GM19240 (cell line): ENCODE results near the gene FAR2.
"Not testable (repeated sequence)": the region's sequence is repeated elsewhere in the genome, so short reads cannot be mapped to it uniquely, and the experiment has no call there.

Experiments used
- DNase-seq: peaks from one replicate; pipeline ENCODE4 v3.0.0; 2011; ENCODE audit warnings: low spot score; ENCODE audit not compliant: insufficient read length

The FAR2 gene

DNA sequence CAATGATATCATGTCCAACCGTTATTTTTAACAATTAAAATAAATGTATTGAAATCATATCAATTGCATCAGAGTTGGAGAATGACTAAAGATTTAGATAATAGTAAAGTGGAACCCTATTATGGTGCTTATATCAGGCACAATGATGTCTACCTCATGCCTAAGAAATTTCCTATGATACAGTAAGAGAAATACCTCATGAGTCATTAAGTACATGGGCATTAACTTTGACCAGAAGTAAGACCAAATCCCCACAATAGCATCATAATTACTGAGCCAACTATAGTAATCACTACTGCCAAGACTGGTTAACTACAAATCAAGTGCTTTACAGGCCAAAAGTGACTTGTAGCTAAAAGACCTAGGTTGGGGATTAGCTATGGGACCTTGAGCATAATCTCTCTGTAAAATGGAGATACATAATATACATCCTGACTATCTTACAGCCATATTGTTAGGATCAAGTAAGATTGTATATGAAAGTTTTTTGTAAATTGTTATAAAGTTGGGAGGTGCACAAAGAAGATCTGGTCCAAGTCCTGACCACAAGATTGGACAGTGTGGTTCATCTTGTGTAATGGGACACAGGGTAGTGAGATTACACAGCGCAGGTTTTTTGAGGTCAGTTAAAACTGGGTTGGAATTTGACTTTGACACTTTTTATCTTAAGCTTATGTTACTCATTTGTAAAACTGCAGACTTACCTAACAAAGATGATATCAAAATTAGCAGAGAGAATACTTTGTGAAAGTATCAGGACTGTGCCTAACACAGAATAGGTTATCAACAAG lies 171.4 kb downstream of the FAR2 start:
- DNase-seq, result no peak

DNA sequence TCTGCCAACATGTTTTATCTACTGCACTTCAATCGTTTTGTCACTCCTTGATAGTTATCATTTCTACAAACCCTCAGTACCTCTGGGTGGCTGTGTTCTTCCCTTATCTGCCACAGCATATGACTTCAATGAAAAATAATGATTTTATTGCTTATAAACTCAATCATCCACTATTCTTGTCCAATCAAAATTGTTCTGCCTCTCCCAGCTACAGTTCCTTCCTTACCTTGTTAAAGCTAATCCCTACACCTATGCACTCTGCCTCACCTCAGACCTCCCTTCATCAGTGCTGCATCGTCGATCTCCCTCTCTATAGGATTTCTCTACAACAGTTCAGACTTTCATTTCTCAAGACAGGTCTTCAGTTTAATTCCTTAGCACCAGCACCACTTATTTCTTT lies 173.1 kb downstream of the FAR2 start:
- DNase-seq, result no peak

DNA sequence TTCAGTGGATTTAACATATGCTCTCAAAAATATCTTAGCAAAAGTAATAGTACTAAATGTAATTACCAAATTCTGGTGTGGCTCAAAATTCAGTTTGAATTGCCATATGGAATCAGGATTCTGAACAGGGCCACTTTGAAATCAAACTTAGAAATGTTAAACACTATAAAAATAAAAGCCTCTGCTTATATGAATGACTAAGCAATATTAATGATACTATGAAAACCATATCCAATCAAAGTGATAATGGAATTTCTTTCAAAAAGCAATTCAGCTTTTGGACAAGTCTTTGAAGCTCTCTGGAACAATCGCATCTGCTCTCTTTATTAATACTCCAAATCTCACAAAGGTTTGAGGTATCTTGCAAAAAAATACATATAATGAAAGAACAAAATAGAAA lies 180.3 kb downstream of the FAR2 start:
- no peak for DNase-seq

DNA sequence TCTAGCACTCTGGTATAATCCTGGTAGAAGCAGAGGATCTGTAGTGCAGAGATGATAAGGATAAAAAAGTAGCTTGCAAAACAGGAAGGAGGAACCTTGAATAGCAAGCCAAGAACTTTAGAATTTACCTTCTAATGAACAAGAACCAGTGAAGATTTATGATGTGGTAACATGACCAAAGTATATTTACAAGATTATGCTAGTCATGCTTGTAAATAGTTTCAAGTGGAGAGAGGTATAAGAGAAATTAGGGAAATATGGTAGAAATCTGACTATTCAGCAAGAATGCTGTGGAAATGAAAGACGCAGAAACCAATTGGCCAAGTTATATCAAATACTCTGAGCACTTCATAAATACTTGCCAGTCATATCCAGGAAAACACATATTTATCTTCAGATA lies 184.1 kb downstream of the FAR2 start:
- DNase-seq, result no peak

DNA sequence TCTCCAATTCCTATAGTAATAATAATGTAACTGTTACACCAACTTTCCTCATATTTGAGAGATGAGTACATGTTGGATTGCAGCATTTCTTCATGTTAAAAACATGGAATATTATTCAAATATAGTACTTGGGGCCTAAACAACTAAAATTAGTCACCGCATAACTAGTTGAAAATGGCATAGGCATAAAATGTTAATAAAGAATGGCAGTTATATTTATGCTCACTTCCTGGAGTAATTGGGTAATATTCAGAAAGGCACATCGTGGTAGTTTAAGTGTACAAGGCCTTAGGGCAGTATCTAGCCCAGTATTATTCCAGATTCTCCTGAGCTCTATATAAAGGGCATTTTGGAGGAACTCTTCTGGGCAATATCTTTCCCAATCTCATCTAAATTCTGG lies 185.9 kb downstream of the FAR2 start:
- DNase-seq, result no peak

DNA sequence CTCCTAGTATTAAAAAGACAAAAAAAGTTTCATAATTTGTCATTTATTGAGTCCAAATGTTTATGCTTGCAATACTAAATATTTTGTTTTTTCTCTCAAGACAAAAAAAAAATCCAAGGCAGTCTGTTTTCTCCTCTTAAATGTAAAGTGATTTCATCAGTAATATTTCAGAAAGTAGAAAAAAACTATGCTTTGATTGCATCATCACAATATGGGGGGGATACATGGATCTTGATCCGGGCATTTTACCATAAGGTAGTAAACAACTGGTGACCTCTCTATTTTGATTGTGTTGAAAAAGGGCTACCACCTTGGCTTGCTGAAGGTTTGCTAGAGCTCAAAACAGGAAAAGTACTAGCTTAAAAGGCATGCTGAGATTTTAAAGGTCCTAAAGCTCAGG lies 188.2 kb downstream of the FAR2 start:
- DNase-seq, result no peak

DNA sequence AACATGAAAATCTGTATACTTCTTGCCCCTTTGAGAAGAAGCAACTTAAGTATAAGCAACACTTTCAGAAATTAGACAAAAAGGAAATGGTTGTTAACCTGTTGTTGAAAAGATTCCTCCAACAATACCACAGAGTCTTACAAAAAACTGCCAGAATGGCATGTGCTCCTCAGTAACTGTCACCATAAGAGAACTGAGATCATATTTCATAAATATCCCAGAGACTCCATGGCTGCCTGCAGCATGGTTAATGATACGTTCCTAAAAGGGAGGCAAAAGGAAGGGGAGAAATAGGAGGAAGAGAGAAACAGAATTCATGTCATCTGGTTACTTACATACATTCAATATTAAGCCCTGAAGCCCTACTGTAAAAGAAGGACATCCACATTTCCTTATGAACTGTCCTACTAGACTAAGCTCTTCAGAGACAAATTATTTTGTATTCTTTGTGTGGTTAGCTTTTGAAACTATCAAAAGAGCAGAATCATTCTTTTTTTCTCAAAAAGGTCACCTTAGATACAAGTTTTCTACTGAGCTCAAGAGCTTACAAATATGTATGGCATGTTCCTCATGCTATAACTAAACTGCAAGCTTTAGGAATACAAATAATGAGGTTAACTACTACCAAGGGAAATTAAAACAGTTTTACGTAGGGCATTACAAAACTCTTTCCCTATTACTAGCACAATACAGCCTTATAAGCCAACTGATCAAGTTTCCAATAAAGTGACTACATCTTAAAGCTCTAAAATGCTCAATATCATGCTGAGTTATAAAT lies 194.1 kb downstream of the FAR2 start:
- DNase-seq, result no peak

DNA sequence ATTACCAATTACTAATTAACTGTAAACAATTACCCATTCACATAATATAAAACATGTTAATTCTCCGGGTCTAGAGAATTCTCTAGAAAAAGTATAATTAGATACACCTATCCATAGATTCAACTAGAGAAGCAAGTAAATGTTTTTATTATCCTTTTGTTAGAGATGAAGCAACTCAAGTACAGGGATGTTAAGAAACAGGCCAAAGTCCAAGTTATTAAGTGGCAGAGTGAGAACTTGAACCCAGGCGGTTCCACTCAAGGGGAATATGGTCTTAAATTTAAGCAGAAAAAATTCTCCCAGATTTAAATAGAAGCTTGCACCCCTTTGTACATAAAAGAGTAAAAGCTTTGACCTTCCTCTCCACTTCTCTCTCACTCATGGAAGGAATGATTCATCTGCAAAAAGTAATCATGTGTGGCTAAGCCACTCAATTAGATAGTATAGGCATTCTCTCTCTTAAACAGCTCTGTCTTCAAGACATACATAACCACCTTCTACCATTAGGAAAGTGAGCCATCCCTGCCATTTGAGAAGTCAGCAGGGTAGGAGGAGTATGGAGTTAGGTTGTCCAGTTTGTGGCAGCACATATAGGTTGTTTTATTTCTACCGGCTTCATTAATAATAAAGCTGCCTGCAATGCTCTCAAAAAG lies 197.8 kb downstream of the FAR2 start:
- no peak for DNase-seq

DNA sequence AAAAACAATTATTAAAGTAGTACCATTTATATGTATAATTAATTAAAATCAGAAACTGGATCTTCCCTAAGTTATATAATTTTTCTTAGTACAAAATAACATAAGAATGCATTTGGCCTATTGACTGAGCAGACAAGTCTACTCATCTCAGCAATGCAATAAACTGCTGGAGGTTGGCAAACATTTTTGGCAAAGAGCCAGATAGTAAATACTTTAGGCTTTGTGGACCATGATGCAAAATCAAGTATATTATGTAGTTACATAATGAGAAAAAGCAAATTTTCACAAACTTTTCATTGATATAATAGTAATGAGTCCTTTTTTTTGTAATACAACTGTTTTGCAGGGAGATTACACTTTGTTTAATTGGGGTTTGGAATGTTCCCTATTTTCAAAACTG lies 201.0 kb downstream of the FAR2 start:
- no peak for DNase-seq

DNA sequence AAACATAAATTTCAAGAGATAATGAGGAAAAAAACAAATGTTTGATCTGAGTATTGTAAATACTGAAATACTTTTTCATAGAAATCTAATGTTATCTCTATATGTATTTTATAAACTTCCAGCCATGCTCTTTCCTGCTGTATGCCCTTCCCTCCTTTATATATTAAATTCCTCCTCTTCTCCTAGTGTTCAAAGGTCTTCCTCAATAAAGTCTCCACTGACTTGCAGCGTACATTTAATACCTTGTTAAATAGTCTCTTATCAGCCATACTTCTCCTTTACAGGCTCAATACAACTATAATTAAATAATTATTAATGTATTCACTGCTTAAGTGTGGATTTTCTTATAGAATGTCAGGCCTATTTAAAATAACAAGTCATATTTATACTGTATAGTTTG lies 205.9 kb downstream of the FAR2 start:
- no peak for DNase-seq

DNA sequence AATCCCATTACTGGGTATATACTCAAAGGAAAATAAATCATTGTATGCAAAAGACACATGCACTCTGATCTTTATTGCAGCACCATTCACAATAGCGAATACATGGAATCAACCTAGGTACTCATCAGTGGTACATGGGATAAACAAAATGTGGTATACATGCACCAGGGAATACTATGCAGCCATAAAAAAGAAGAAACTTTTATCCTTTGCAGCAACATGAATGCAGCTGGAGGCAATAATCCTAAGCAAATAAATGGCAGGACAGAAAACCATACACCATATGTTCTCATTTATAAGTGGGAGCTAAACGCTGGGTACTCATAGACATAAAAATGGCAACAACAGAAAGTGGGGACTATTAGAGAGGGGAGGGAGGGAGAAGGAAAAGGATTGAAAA lies 216.0 kb downstream of the FAR2 start:
- no peak for DNase-seq

DNA sequence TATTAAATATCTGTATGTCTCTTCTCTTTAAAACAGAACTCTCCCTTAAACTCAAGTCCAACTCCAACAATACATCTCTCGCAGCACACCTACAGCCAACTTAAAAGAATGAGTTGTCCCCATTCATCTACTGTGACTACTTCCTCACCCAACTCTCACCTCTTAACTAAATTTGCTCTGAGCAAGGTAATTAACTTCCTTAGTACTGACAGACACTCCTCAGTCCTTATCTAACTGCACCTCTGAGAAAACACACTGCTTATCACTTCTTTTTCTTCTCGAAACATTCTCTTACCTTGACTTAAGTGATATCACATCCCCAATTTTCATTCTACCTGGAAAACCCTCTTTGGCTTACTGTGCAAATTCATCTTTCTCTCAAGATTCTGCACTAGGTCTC lies 224.9 kb downstream of the FAR2 start:
- DNase-seq, result no peak

DNA sequence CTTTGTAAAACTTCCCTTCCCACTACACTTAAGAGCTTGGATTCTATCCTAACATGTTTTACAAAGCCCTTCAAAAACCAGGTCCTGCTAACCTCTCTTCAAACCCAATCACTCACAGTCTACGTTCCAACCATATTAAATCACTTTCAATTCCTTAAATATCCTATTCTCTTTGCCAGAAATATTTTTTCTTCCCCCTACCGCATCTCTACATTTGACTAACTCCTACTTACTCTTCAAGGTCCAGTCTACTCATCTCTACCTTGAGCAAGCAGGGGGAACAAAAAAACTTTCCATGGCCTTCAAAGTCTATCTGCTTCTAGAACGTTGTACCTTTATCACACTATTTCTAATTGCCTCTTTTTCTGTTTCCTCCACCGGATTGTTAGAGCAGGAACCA lies 225.8 kb downstream of the FAR2 start:
- DNase-seq, result no peak

DNA sequence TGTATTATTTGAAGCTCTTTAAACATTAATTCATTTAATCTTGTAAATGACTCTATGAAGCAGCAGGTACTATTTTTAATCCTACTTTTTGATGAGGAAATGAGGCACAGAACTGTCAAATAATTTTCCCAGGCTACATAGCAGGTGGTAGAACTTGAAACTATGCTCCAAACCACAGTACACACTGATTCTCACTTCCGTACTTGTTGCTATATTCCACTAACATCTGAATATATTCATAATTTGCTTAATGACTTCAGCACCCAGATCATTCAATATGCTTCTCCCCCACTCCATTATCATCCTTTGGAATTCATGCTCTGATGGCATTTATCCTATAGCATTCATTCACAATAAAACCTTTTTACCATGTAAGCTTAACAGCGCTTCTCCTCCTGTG lies 227.0 kb downstream of the FAR2 start:
- DNase-seq, result no peak

DNA sequence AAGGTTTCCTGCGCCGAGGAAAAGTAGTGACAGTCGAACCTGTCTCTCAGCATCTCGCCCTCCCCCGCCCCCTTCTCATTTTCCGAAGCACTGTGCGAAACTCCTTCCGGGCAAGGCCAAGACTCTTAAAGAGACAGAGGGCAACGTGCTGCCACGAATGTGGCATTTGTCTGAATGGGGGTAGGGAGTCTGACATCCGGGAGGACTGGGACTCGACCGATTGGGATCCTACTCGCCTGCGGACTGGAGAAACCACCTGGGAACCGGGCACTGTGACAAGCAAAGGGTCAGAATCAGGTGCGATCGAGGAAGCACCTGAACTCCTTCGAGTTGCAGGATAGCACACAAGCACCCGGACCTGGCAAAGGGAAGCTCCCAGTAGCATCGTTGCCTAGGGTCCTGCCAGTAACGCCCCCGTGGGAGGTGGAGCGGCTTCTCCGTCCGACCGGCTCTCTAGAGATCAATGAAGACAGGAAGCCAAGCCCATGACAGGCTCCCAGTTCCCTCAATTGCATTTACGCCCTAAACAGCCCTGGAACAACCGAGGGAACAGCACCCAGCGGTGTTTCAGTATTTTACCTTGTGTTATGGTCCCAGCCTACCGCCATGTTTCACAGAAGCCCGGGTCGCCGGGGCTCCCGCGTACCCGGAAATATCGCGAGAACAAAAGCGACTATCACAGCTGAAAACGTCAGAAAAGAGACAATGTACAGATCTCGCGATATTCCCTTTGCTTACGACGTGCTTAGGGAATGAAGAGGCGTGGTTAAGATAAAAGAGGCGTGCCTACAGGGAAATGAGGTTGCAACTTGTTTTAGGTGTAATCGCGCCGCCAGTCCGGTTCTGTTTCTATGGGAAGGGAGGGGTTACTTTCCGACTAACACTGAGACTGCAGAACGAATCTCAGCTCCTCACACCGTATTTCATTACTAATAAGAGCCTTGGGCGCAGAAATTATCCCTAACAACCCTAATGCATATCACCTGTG lies 231.8 kb downstream of the FAR2 start, which contains the start of gene ERGIC2:
Gene ERGIC2, minus strand, starts transcription at position 637 of the 988 bp plus-strand sequence. CDS start 9,539 bp downstream, outside the sequence.
- DNase-seq, result peak; percentile 81

DNA sequence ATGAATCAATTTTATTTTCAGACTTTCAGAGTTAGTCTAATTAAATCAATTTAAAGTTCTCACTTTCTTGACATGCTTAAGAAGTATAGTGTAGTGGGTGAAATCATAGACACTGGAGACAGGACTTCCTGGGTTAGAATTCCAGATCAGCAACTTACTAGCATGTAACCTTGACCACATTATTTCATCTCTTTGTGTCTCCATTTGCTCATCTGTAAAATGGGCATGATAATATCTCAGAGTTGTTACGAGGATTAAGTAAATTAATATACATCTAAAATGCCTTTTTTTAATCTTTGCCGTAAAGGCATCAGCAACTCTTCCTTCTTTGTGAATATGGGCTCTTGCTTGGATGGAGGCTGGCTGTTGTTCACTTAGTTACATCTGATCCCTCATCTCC lies 233.2 kb downstream of the FAR2 start:
- DNase-seq, result no peak

DNA sequence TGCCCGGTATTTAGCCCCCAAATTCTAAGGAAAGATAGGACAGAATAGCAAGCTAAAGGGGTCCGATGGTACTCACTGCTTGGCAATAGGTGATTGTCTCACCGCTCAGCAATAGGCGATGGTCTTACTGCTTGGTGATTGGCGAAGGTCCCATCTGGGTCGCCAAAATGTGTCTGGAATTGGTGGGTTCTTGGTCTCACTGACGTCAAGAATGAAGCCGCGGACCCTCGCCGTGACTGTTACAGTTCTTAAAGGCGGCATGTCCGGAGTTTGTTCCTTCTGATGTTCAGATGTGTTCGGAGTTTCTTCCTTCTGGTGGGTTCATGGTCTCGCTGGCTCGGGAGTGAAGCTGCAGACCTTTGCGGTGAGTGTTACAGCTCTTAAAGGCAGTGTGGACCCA lies 236.1 kb downstream of the FAR2 start:
- not testable (repeated sequence) for DNase-seq
